Mucosa of rectum (tissue), 2 donors: ENCODE measurements around the gene NBL1.
"Not testable (repeated sequence)": the region's sequence is repeated elsewhere in the genome, so short reads cannot be mapped to it uniquely, and the experiment has no call there.

Experiments used
- H3K27ac ChIP-seq, 2 donors: one replicate each; pipeline ENCODE4 v1.7.0; 2013; ENCODE audit warnings: inconsistent platforms in 2 of 2, low read depth in 2 of 2, low read length in 2 of 2
- H3K27me3 ChIP-seq, 2 donors: one replicate each; pipeline ENCODE4 v1.7.0; 2013; ENCODE audit warnings: low read length in 2 of 2; ENCODE audit not compliant: control insufficient read depth in 2 of 2, insufficient read depth in 2 of 2
- H3K36me3 ChIP-seq, 2 donors: one replicate each; pipeline ENCODE4 v1.7.0; 2013; ENCODE audit warnings: low read length in 2 of 2; ENCODE audit not compliant: control insufficient read depth in 2 of 2, insufficient read depth in 2 of 2
- H3K4me1 ChIP-seq, 2 donors: one replicate each; pipeline ENCODE4 v1.7.0; 2013; ENCODE audit warnings: low read length in 2 of 2, mild to moderate bottlenecking in 1 of 2; ENCODE audit not compliant: control insufficient read depth in 2 of 2, insufficient read depth in 2 of 2
- H3K4me3 ChIP-seq, 2 donors: one replicate each; pipeline ENCODE4 v1.7.0; 2013; ENCODE audit warnings: low read length in 2 of 2
- H3K9ac ChIP-seq, 2 donors: one replicate each; pipeline ENCODE4 v1.7.0; 2013; ENCODE audit warnings: low read length in 2 of 2, low read depth in 1 of 2, mild to moderate bottlenecking in 1 of 2
- H3K9me3 ChIP-seq, 2 donors: one replicate each; pipeline ENCODE4 v1.7.0; 2013; ENCODE audit warnings: low read length in 2 of 2; ENCODE audit not compliant: control insufficient read depth in 2 of 2
- donor health status: healthy.
- donor health status: Normal muscosa, but diverticular disease.

Gene NBL1

GRCh38 chr1:19621274-19621950 lies 22.7 kb upstream of the NBL1 start:
- no peaks in the 10 kb centered on the region for H3K27me3 ChIP-seq
- H3K27ac ChIP-seq = no peak overlapping the region
- H3K9me3 ChIP-seq = no peaks in the 10 kb centered on the region
- H3K4me3 ChIP-seq = no peak overlapping the region
- H3K36me3 ChIP-seq = peaks cover 32 to 37% of the 10 kb centered on the region in 2 donors
- H3K4me1 ChIP-seq = peaks cover 9 to 27% of the 10 kb centered on the region in 2 donors
- H3K9ac ChIP-seq = no peak overlapping the region

- Histone ChIP-seq H3K9me3 (no peaks in the 10 kb centered on the region), H3K4me3 (no peak overlapping the region), H3K4me1 (peaks cover 9 to 24% of the 10 kb centered on the region in 2 donors), H3K27me3 (no peaks in the 10 kb centered on the region), H3K9ac (no peak overlapping the region), H3K36me3 (peaks cover 37 to 42% of the 10 kb centered on the region in 2 donors), H3K27ac (no peak overlapping the region)
Measured at GRCh38 chr1:19622204-19622603, 21.9 kb upstream of the NBL1 start.

DNA sequence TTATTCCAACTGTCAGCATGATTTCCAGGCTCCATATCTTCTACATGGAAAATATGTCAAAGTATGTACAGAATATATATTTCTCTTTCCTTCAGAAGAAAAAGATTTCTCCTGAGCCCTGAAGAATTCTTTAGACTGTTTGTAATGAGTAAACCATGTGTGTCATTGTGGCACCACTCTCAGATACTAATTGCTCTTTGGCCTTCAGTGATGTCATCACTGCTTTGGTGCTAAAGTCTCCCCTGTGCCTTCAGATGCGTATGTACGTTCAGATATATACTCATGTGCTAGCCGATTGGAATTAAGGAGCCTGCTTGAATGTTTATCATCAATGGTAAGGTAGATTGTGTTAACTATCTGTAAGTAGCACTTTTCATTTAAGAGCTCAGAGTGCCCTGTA lies 20.6 kb upstream of the NBL1 start:
- H3K4me3 ChIP-seq = no peak overlapping the region
- no peak overlapping the region for H3K27ac ChIP-seq
- peaks cover 42 to 46% of the 10 kb centered on the region in 2 donors for H3K36me3 ChIP-seq
- H3K9ac ChIP-seq = no peak overlapping the region
- H3K27me3 ChIP-seq = no peaks in the 10 kb centered on the region
- H3K4me1 ChIP-seq = peaks cover 5 to 17% of the 10 kb centered on the region in 2 donors
- H3K9me3 ChIP-seq = no peaks in the 10 kb centered on the region

- no peaks in the 10 kb centered on the region for H3K27me3 ChIP-seq
- H3K9me3 ChIP-seq = no peaks in the 10 kb centered on the region
- peaks cover 45 to 46% of the 10 kb centered on the region in 2 donors for H3K36me3 ChIP-seq
- no peak overlapping the region for H3K27ac ChIP-seq
- H3K9ac ChIP-seq = no peak overlapping the region
- H3K4me1 ChIP-seq = peaks cover 0 to 3% of the 10 kb centered on the region in 2 donors
- H3K4me3 ChIP-seq = no peak overlapping the region
Measured at GRCh38 chr1:19625291-19625937, 18.7 kb upstream of the NBL1 start.

DNA sequence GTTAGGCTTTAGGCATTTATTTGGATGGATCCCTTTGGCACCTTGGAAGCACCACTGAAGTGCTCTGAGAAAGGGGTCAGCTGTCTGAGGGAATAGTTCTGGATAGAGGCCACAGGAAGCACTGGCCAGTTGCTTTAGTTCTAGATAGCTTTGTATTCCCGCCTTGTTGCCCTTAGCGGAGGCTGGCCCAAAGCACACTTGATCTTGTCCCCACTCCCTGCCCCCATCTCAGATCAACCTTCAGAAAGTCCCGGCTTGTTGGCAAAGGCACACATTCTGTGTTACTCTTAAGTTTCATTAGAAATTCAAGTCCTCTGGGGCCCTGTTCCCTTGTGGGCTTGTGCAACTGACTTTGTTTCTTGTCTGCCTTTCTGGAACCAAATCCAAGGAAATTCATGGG lies 15.2 kb upstream of the NBL1 start:
- H3K4me1 ChIP-seq = no peaks in the 10 kb centered on the region
- no peak overlapping the region for H3K9ac ChIP-seq
- no peak overlapping the region for H3K4me3 ChIP-seq
- H3K36me3 ChIP-seq = peaks cover 37% of the 10 kb centered on the region in 2 donors
- H3K27ac ChIP-seq = no peak overlapping the region
- no peaks in the 10 kb centered on the region for H3K27me3 ChIP-seq
- H3K9me3 ChIP-seq = no peaks in the 10 kb centered on the region

DNA sequence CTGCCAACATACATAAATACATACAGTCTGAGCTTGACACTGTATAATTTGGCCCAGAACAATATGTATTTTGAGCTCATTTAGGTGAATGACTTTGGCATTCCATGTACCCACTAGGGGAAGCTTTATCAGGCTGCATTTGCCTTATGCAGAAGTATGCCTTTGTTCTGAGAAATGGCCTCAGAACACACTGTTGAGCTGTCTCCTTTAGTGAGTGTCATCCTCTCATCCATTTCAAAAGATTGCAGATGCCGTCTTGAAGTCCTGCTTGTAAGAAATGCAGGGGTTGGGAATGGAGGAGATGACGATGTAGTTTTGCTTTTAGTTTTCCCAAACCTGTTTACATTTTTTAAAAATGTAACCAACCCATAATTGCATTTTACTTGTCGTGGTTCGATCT lies 14.8 kb upstream of the NBL1 start:
- H3K27me3 ChIP-seq = no peaks in the 10 kb centered on the region
- no peaks in the 10 kb centered on the region for H3K9me3 ChIP-seq
- no peak overlapping the region for H3K9ac ChIP-seq
- H3K36me3 ChIP-seq = peaks cover 35 to 36% of the 10 kb centered on the region in 2 donors
- no peaks in the 10 kb centered on the region for H3K4me1 ChIP-seq
- H3K4me3 ChIP-seq = no peak overlapping the region
- H3K27ac ChIP-seq = no peak overlapping the region

GRCh38 chr1:19630192-19630591 lies 13.9 kb upstream of the NBL1 start:
- peaks cover 26 to 29% of the 10 kb centered on the region in 2 donors for H3K36me3 ChIP-seq
- not testable (repeated sequence) for H3K27me3 ChIP-seq, H3K4me3 ChIP-seq

GRCh38 chr1:19630720-19631395 lies 13.3 kb upstream of the NBL1 start:
- Histone ChIP-seq H3K4me1 (no peaks in the 10 kb centered on the region), H3K27ac (no peak overlapping the region), H3K9ac (no peak overlapping the region), H3K36me3 (peaks cover 20 to 22% of the 10 kb centered on the region in 2 donors), H3K9me3 (no peaks in the 10 kb centered on the region), H3K4me3 (no peak overlapping the region), H3K27me3 (no peaks in the 10 kb centered on the region)

More at GRCh38 chr1:19630192-19630591, 13.9 kb upstream of the NBL1 start:
- not testable (repeated sequence) for H3K9ac ChIP-seq, H3K9me3 ChIP-seq, H3K4me1 ChIP-seq, H3K27ac ChIP-seq

- no peak overlapping the region for H3K4me3 ChIP-seq
- no peaks in the 10 kb centered on the region for H3K4me1 ChIP-seq
- H3K27ac ChIP-seq = no peak overlapping the region
- H3K27me3 ChIP-seq = no peaks in the 10 kb centered on the region
- H3K36me3 ChIP-seq = peaks cover 7 to 8% of the 10 kb centered on the region in 2 donors
- H3K9me3 ChIP-seq = no peaks in the 10 kb centered on the region
- no peak overlapping the region for H3K9ac ChIP-seq
Measured at GRCh38 chr1:19632211-19632610, 11.9 kb upstream of the NBL1 start.

DNA sequence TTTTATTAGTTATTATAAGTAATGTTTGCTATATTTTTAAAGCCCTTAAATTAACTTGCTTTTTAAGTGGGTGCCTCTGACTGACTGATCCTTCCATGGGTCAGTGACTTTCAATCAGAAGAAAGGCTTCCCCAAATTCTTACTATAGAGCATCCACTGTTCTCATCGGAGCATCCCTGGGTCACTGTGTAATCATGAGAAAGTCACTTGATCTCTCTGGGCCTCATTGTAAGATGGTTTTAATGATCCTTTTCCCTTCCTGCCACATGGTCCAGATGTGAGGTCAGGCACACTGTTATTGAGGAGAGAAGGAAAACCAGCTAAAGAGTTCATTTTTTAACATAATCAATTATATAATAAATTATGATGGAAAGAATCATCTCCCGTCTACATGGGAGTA lies 11.0 kb upstream of the NBL1 start:
- Histone ChIP-seq H3K36me3 (peaks cover 0 to 3% of the 10 kb centered on the region in 2 donors), H3K4me1 (no peaks in the 10 kb centered on the region), H3K9me3 (no peaks in the 10 kb centered on the region), H3K9ac (no peak overlapping the region), H3K4me3 (no peak overlapping the region), H3K27ac (no peak overlapping the region), H3K27me3 (no peaks in the 10 kb centered on the region)
